ENCODE measurements around the gene CCDC106. TPM values are rescaled to one million over a fixed set of nuclear protein-coding genes. Genes with fewer than 3 reads are reported as not detected.

CCDC106 gene
- total RNA-seq, 1 experiment from 2014 or later: 8.3 TPM

DNA sequence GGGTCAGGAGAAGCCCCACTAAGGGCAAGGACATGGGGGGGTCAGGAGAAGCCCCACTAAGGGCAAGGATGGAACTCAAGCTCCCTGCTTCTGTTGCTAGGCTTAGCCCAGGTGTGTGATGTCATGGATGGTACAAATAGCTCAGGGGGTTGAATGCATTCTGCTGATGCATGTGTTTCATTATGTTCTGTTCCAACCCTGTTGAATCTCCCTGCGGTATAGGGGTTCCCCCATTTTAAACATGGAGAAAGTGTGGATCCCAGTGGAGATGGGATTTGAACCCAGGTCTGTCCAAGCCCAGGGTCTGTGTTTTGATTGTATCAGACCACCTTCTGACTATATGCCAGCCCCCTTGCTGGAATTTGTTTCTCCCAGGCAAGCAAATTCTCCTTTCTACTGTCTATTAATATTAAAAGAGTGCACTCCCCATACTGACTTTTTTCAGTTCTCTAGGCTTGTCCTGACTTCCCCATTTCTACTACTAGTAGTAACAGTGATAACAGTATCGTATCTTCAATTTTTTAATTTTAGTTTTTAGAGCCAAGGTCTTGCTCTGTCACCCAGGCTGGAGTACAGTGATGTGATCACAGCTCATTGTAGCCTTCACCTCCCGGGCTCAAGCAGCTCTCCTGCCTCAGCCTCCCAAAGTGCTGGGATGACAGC, 35.9 kb upstream of the CCDC106 start:
- no peak for DNase-seq (ENCODE audit: low read depth, low spot score)
- in situ Hi-C loops (cut with HindIII; ENCODE audit: low pct_unique_long_range_greater_than_20kb, low sequenced_read_pairs): no loop called here

DNA sequence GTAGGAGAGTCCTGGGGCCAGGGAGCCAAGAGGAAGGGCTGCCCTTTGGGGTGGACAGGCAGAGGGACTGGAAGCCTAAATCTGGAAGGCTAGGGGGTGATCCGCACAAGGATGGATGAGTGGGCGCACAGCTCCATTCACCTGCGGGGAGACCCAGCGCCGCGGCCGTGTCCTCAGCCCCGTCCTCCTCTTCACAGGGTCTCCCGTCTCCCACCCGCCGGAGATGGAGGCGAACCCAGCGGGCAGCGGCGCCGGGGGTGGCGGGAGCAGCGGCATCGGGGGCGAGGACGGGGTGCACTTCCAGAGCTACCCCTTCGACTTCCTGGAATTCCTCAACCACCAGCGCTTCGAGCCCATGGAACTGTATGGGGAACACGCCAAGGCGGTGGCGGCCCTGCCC, 34.6 kb upstream of the CCDC106 start:
- in situ Hi-C loops (cut with HindIII; ENCODE audit: low pct_unique_long_range_greater_than_20kb, low sequenced_read_pairs): no loop called here
- no peak for DNase-seq (ENCODE audit: low read depth, low spot score)

DNA sequence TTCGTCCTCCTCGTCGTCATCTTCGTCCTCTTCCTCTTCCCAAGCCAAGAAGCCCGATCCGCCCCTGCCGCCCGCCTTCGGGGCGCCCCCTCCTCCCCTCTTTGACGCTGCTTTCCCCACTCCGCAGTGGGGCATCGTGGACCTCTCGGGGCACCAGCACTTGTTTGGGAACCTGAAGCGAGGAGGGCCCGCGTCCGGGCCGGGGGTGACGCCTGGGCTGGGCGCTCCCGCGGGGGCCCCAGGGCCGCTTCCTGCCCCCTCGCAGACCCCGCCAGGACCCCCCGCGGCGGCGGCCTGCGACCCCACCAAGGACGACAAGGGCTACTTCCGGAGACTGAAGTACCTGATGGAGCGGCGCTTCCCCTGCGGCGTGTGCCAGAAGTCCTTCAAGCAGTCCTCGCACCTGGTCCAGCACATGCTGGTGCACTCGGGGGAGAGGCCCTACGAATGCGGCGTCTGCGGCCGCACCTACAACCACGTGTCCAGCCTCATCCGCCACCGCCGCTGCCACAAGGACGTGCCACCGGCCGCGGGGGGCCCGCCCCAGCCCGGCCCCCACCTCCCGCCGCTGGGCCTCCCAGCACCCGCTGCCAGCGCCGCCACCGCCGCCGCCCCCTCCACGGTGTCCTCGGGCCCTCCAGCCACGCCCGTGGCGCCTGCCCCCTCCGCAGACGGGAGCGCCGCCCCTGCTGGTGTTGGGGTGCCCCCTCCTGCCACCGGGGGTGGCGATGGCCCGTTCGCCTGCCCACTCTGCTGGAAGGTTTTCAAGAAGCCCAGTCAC, 33.9 kb upstream of the CCDC106 start:
- in situ Hi-C loops (cut with HindIII; ENCODE audit: low pct_unique_long_range_greater_than_20kb, low sequenced_read_pairs): no loop called here
- no peak for DNase-seq (ENCODE audit: low read depth, low spot score)

DNA sequence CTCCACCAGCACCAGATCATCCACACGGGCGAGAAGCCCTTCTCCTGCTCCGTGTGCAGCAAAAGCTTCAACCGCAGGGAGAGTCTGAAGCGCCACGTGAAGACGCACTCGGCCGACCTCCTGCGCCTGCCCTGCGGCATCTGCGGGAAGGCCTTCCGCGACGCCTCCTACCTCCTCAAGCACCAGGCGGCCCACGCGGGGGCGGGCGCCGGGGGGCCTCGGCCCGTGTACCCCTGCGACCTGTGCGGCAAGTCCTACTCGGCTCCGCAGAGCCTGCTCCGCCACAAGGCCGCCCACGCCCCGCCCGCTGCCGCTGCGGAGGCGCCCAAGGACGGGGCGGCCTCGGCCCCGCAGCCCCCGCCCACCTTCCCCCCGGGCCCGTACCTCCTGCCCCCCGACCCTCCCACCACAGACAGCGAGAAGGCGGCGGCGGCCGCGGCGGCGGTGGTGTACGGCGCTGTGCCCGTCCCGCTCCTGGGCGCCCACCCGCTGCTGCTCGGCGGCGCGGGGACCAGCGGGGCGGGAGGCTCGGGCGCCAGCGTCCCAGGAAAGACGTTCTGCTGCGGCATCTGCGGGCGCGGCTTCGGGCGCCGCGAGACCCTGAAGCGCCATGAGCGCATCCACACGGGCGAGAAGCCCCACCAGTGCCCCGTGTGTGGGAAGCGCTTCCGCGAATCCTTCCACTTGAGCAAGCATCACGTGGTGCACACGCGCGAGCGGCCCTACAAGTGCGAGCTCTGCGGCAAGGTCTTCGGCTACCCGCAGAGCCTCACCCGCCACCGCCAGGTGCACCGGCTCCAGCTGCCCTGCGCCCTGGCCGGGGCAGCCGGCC, 33.1 kb upstream of the CCDC106 start:
- in situ Hi-C loops (cut with HindIII; ENCODE audit: low pct_unique_long_range_greater_than_20kb, low sequenced_read_pairs): no loop called here
- DNase-seq (ENCODE audit: low read depth, low spot score): no peak

DNA sequence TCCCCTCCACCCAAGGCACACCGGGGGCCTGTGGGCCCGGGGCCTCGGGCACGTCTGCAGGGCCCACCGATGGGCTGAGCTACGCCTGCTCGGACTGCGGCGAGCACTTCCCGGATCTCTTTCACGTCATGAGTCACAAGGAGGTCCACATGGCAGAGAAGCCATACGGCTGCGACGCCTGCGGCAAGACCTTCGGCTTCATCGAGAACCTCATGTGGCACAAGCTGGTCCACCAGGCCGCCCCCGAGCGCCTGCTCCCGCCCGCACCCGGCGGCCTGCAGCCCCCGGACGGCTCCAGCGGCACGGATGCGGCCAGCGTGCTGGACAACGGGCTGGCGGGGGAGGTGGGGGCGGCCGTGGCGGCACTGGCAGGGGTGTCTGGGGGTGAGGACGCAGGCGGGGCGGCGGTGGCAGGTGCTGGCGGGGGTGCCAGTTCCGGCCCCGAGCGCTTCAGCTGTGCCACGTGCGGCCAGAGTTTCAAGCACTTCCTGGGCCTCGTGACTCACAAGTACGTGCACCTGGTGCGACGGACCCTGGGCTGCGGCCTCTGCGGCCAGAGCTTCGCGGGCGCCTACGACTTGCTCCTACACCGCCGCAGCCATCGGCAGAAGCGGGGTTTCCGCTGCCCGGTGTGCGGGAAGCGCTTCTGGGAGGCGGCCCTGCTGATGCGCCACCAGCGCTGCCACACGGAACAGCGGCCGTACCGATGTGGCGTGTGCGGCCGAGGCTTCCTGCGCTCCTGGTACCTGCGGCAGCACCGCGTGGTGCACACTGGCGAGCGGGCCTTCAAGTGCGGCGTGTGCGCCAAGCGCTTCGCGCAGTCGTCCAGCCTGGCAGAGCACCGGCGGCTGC, 32.2 kb upstream of the CCDC106 start:
- DNase-seq (ENCODE audit: low read depth, low spot score): no peak
- in situ Hi-C loops (cut with HindIII; ENCODE audit: low pct_unique_long_range_greater_than_20kb, low sequenced_read_pairs): no loop called here

DNA sequence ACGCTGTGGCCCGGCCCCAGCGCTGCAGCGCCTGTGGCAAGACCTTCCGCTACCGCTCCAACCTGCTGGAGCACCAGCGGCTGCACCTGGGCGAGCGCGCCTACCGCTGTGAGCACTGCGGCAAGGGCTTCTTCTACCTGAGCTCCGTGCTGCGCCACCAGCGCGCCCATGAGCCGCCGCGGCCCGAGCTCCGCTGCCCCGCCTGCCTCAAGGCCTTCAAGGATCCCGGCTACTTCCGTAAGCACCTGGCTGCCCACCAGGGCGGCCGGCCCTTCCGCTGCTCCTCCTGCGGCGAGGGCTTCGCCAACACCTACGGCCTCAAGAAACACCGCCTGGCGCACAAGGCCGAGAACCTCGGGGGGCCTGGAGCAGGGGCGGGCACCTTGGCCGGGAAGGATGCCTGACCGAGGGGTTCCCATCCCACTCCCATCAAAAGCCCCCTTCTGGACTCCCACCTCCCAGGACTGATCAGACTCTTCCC, 31.6 kb upstream of the CCDC106 start:
- no peak for DNase-seq (ENCODE audit: low read depth, low spot score)
- in situ Hi-C loops (cut with HindIII; ENCODE audit: low pct_unique_long_range_greater_than_20kb, low sequenced_read_pairs): no loop called here

DNA sequence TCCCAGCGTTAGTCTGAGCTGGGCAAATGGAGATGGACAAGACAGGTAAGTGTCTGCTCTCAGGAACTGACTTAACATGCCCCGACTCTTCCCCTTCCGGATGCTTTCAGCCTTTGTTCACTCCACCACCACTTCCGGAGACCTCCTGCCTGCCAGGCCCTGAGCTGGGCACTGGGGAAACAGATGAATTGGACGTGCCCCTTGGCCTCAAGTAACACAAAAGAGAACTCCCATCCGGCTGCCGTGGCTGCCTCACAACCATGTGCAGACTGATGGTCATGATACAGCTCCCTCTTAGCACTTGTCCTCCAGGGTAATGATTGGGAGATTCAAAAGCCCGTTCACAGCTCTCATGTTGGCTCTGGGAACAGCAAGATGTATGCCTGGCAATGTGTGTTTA, 30.6 kb upstream of the CCDC106 start:
- no peak for DNase-seq (ENCODE audit: low read depth, low spot score)
- in situ Hi-C loops (cut with HindIII; ENCODE audit: low pct_unique_long_range_greater_than_20kb, low sequenced_read_pairs): no loop called here

DNA sequence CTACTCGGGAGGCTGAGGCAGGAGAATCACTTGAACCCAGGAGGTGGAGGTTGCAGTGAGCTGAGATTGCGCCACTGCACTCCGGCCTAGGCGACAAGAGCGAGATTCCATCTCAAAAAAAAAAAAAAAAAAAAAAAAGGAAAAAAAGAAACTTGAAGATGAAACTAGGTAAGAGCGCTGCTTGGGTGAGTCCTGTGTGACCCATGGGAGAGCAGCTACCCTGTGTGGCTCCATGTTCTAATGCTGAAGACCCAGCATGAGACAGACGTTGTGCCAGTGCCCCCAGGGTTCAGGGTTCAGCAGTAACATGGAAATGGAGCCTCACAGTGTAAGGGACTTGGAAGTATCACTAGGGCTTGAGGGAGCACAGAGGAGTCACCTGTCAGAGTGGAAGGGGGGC, 29.6 kb upstream of the CCDC106 start:
- in situ Hi-C loops (cut with HindIII; ENCODE audit: low pct_unique_long_range_greater_than_20kb, low sequenced_read_pairs): no loop called here
- DNase-seq (ENCODE audit: low read depth, low spot score): no peak

DNA sequence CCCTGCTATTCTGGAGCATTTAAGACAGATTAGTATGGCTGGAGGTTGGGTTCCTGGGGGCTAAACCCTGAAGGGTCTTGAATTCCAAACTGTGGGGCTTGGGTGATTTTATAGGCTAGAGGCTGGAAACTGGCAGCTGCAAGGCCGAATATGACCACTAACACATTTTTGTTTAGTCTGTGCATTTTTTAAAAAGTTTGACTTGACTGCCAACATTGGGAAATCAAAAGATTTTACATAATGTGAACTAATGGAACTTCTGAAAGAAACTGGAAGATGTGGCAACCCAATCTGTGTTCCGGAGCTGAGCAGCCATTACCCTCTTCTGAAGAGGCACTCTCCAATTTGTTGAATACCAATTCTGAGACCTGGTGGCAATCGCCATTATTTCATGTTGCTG, 28.7 kb upstream of the CCDC106 start:
- DNase-seq (ENCODE audit: low read depth, low spot score): no peak
- in situ Hi-C loops (cut with HindIII; ENCODE audit: low pct_unique_long_range_greater_than_20kb, low sequenced_read_pairs): no loop called here

DNA sequence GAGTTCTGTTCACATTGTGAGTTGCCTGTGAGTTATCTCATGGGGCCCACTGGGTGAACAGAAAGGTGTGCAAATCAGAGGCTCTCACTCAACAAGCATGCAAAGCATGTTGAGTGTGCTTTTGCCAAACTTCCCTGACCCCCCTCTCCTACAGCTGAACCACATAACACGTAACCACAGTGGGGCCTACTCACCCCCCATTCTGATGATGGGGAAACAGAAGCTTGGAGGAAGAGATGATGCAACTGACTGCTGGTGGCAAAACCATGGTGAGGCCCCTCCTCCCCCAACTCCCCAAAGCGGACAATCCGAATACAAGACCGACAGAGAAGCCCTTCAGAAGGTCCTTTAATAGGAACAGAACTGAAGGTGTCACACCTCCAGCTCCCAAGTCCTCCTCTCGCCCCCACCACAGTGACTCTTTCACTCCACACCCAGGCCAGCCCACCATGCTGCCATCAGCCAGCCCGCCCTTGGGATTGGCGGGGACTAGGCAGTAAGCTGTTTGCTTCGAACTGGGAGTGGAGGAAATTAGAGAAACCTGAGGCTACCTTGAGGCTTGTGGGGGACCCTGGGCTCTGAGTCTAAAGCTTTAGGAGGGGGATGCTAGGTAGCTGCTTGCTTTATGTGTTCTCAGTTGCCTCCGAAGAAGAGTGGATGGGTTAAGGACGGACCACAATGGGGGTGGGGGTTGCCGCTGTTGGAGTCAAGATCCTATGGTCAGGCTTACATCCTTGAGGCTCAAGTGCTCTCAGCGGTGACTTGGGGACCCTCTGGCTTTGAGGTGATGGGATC, 27.4 kb upstream of the CCDC106 start:
- in situ Hi-C loops (cut with HindIII; ENCODE audit: low pct_unique_long_range_greater_than_20kb, low sequenced_read_pairs): no loop called here
- DNase-seq (ENCODE audit: low read depth, low spot score): no peak

DNA sequence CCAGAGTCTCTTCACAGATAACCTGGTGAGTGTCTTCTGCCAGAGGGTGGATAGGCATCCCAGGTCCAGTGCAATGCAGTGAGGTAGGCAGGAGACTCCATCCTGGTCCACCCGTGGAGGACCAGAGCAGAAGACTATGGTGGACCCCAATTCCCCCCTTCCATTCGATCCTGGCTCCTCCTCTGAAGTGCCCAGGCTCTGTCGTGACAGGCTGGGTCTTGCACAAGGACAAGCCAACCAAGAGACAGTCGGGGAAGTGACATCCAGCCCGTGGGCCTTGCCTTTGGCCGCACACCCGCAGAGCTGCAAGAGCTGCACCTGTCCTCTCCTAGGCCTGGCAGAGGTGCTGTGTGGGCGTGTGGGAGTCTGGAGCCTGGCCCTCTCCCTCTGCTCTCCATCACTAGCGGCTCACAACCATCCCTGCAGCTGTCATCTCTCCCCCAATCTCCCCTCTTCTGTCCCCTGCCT, 26.8 kb upstream of the CCDC106 start:
- in situ Hi-C loops (cut with HindIII; ENCODE audit: low pct_unique_long_range_greater_than_20kb, low sequenced_read_pairs): no loop called here

DNA sequence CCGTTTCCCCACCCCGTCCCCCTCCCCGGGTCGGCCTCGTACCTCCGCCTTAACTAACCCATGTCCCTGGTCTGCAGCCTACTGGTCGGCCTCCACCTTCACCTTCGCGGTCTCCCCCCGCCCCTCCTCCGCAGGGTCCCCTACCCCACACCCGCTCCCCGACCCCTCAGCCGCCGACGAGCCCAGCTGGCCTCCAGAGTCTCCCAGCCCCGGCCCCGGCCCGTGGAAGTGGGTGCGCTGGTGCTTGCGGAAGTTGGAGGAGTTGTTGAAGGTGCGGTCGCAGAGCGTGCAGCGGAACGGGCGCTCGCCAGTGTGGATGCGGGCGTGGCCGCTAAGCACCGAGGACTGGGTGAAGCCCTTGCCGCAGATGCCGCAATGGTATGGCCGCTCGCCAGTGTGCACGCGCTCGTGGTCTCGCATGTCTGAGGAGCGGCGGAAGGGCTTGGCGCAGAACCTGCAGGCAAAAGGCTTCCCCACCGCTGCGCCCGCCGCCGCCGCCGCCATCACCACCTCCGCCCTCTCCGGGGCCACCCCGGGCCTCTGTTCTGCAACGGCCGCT, 26.3 kb upstream of the CCDC106 start:
- in situ Hi-C loops (cut with HindIII; ENCODE audit: low pct_unique_long_range_greater_than_20kb, low sequenced_read_pairs): no loop called here
- DNase-seq (ENCODE audit: low read depth, low spot score): no peak

More for the DNA sequence above, 26.8 kb upstream of the CCDC106 start:
- no peak for DNase-seq (ENCODE audit: low read depth, low spot score)

DNA sequence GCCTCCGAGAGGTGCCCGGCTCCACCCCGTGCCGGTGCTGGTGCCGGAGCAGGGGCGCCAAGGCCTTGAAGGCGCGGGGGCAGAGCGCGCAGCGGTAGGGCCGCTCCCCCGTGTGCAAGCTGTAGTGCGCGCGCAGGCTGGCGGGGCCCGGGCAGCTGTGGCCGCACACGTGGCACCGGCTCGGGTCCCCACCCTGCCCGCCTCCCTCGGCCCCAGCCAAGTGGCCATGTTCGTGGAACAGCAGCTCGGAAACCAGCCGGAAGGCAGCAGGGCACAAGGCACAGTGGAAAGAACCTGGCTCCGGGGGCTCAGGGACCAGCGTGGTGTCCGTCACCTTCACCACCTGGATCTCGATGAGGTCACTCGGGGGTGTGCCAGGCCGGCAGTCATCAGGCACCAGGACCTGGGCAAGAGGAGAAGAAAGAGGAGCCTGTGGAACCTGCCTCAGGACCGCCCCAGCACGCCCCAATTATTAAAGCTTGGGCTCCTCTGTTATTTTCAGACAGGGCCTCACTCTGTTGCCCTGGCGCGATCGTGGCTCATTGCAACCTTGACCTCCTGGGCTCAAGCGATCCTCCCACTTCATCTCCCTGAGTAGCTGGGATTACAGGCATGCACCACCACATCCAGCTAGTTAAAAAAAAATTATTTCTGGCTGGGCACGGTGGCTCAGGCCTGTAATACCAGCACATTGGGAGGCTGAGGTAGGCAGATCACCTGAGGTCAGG, 25.6 kb upstream of the CCDC106 start:
- in situ Hi-C loops (cut with HindIII; ENCODE audit: low pct_unique_long_range_greater_than_20kb, low sequenced_read_pairs): no loop called here
- no peak for DNase-seq (ENCODE audit: low read depth, low spot score)

DNA sequence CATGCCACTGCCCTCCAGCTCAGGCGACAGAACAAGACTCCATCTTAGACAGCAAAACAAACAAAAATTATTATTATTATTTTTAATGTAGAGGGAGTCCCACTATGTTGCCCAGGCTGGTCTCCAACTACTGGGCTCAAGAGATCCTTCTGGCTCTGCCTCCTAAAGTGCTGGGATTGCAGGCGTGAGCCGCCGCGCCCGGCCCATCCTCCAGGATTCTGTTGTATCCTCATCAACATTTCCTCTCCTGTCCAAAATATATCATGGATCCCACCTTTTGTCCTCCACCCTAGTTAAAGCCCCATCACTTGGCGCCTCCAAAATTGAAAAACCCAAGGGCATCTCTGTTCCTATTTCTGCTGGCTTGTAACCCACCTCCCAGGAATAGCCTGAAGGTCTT, 24.9 kb upstream of the CCDC106 start:
- in situ Hi-C loops (cut with HindIII; ENCODE audit: low pct_unique_long_range_greater_than_20kb, low sequenced_read_pairs): no loop called here

DNA sequence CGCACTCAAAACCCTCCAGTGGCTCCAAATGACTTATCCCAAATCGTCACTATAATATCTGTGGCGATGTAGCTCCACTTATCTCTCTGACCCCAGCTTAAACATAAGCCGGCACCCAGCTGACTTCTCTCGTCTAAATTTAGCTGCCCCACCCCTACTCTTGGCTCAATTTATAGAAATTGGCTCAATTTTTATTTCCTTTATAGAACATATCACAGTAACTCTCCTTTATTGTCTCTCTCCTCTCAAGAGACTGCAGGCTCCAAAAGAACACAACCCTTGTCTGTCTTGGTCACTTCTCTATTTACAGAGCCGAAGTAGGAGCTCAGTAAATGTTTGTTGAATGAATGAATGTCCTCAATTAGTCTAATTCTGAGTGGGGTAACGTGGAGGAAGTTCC, 24.5 kb upstream of the CCDC106 start:
- DNase-seq (ENCODE audit: low read depth, low spot score): no peak
- in situ Hi-C loops (cut with HindIII; ENCODE audit: low pct_unique_long_range_greater_than_20kb, low sequenced_read_pairs): no loop called here

More for the DNA sequence above, 24.9 kb upstream of the CCDC106 start:
- no peak for DNase-seq (ENCODE audit: low read depth, low spot score)
